Cardiac fibroblast (primary cell): Measurements from ENCODE around the gene RFC1.

ENCODE experiments used
- DNase-seq, 2 donors: peaks; one replicate each; pipeline versions ENCODE4 v3.0.0 to v3.0.0-alpha.2; 2010; ENCODE audit warnings: low read depth in 2 of 2
- H3K4me3 ChIP-seq, 2 donors: replicated peaks in 1 of 2; 1 replicate in 1 of 2; 2 replicates in 1 of 2; pipeline ENCODE4 v1.5.1; 2011; ENCODE audit warnings: low read depth in 2 of 2, low read length in 2 of 2, mild to moderate bottlenecking in 2 of 2, moderate library complexity in 1 of 2
- TF ChIP-seq, protein P1 (sequence below): IDR thresholded peaks from one replicate; pipeline ENCODE4 v1.5.1; 2011; ENCODE audit warnings: low read depth, mild to moderate bottlenecking, low read length, inconsistent platforms

The RFC1 gene

DNA sequence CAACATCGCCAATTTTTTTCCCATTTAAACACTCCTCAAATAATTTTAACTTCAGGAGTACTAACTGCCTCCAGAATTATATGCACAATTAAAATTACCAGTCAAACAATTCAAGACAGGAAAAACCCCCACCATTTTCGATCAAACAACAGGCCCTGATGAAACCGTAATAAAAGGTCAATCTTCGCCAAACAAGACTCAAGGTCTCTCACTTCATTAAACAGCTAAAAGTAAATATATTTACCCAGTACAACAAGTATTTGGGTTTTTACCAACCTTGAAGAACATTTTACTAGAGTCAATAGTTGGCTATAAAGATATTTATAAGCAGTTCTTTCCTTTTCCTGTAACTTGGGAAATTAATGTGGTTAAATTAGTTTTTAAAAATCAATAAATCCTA is 28.3 kb downstream of the RFC1 start:
- TF ChIP-seq, protein P1, sequence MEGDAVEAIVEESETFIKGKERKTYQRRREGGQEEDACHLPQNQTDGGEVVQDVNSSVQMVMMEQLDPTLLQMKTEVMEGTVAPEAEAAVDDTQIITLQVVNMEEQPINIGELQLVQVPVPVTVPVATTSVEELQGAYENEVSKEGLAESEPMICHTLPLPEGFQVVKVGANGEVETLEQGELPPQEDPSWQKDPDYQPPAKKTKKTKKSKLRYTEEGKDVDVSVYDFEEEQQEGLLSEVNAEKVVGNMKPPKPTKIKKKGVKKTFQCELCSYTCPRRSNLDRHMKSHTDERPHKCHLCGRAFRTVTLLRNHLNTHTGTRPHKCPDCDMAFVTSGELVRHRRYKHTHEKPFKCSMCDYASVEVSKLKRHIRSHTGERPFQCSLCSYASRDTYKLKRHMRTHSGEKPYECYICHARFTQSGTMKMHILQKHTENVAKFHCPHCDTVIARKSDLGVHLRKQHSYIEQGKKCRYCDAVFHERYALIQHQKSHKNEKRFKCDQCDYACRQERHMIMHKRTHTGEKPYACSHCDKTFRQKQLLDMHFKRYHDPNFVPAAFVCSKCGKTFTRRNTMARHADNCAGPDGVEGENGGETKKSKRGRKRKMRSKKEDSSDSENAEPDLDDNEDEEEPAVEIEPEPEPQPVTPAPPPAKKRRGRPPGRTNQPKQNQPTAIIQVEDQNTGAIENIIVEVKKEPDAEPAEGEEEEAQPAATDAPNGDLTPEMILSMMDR, result no peak
- no peak overlapping the region for H3K4me3 ChIP-seq
- no peak for DNase-seq

DNA sequence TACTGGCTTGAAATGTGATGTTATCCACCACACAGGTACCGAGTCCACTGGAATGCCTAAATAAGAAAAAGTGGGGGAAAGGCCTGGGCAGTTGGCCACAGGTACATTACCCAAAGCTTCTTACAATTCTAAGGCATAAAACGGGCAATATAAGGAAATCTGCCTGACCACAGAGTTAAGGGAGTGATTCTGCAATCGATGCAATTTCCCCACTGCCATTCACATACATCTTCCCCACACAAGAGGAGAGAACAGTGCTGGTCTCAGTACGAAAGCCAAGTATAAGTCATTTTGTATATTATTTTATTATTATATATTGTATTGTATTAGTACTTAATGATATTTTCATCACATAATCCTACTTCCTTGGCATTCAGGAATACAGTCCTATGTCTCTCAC is 30.6 kb downstream of the RFC1 start:
- TF ChIP-seq, protein P1, result no peak
- H3K4me3 ChIP-seq, result no peak overlapping the region
- no peak for DNase-seq

DNA sequence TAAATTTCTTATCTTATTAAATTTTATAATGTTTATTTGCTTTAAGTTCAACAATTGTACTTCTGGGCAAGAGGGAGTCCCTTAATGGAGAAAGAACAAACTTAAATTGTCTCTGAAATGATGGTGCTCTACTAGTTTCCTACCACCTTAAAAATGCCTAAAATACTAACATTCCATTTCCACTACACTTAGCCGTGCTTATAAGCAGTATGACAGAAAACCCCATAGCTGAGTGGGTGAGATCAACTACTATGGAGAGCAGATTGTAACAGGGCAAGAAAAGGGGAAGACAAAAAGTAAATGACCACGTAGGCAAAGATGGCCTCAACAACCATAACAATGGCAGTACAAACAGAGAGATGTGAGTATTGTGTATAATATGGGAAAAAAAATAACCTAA is 35.0 kb downstream of the RFC1 start:
- no peak for DNase-seq
- TF ChIP-seq, protein P1, result no peak
- no peak overlapping the region for H3K4me3 ChIP-seq

DNA sequence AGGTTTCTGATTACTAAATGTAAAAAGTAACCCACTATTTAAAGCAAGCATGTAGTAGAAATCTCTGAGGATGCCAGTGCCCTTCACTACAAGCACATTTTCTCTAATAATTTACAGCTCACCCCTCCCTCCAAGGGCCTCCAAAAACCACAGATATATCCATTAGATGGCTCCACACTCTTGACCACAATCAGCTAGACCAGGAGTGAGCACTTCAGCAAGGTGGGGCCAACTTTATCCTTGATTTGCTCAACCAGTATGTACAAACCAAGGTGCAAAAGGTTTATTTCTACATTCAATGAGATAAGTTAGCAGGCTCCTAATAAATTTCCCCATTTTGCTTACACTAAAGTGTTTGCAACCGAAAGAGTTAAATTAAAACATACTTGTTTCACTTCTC is 35.8 kb downstream of the RFC1 start:
- DNase-seq, result no peak
- no peak overlapping the region for H3K4me3 ChIP-seq

DNA sequence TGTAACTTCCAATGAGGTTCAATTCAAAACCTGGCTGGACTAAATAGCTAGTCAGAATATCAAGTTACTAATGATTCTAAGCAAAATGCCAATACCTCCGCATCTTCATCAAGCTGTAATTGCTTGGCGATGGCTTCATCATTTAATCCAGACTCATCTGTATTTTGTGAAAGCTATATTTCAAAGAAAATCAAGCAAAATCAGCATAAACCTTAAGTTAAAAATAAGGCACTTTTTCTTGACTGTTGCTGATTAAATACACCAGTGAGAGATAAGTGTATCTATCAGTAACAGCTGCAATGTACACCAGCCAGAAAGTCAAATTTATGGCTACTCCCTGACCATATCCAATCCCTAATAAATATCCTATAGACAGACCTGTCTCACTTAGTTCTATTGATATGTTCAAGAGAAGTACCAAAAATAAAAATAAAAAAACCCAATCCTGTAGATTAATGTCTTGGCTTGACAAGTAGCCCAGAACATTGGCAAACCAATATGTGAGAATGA is 39.6 kb downstream of the RFC1 start:
- TF ChIP-seq, protein P1, result no peak
- DNase-seq, result no peak
- no peak overlapping the region for H3K4me3 ChIP-seq

More for the DNA sequence above, 35.8 kb downstream of the RFC1 start:
- TF ChIP-seq, protein P1, result no peak

DNA sequence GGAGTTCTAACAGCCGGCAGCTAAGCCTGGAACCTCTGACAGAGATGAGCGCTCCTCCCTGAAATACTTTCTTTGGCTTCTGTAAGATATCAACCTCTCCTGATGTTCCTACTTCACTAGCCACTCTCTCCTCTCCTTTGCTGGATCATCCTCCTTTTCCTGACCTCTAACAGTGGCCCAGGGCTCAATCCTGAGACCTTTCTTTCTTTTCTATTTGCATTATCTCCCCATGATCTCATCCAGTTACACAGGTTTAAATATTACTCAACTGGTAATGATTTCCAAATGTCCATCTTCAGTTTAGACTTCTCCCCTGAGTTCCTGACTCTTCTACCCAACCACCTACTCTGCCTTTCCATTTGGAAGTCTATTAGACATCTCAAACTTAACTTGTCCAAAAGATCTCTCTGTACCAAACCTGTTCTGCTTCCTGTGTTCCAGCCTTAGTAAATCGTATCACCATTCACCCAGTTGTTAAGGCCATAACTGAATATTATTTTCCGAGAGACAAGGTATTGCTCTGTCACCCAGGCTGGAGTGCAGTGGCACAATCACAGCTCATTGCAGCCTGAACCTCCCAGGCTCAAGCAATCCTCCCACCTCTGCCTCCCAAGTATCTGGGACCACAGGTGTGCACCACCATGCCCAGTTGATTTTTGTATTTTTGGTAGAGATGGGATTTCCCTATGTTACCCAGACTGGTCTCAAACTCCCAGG is 41.1 kb downstream of the RFC1 start:
- H3K4me3 ChIP-seq, result no peak overlapping the region
- no peak for DNase-seq
- TF ChIP-seq, protein P1, result no peak
